ENCODE measurements around the gene TUBA3E.

The TUBA3E gene

DNA sequence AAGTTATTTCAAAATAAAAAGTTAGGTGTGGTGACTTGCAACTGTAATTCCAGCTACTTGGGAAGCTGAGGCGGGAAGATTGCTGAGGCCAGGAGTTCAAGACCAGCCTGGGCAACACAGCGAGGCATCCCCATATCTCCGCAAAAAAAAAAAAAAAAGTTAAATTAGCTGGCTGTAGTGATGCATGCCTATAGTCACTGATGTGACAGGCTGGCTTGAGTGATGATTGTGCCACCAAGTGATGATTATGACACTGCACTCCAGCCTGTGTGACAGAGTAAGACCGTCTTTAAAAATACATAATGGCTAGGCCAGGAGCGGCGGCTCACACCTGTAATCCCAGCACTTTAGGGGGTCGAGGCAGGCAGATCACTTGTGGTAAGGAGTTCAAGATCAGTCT is 28.3 kb downstream of the TUBA3E start:
- TF ChIP-seq EGR1 (IDR thresholded peaks at IDR 0.05) (no peak), EP300 (IDR thresholded peaks at IDR 0.05; ENCODE audit: borderline replicate concordance) (no peak), TEAD4 (IDR thresholded peaks at IDR 0.05) (no peak), YY1 (IDR thresholded peaks at IDR 0.05; ENCODE audit: low read depth) (no peak), TAF1 (IDR thresholded peaks at IDR 0.05; ENCODE audit: low read depth) (no peak), TCF12 (IDR thresholded peaks at IDR 0.05; ENCODE audit: low read depth) (no peak), NFIC (IDR thresholded peaks at IDR 0.05) (no peak), CEBPB (IDR thresholded peaks at IDR 0.05) (no peak), CREB1 (IDR thresholded peaks at IDR 0.05; ENCODE audit: low read depth) (no peak), RAD21 (IDR thresholded peaks at IDR 0.05; ENCODE audit: low read depth) (no peak), FOXM1 (IDR thresholded peaks at IDR 0.05; ENCODE audit: borderline replicate concordance, low read depth) (no peak), ZBTB7A (IDR thresholded peaks at IDR 0.05; ENCODE audit: low read depth) (no peak)
- TF ChIP-seq, protein P1, sequence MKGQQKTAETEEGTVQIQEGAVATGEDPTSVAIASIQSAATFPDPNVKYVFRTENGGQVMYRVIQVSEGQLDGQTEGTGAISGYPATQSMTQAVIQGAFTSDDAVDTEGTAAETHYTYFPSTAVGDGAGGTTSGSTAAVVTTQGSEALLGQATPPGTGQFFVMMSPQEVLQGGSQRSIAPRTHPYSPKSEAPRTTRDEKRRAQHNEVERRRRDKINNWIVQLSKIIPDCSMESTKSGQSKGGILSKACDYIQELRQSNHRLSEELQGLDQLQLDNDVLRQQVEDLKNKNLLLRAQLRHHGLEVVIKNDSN (IDR thresholded peaks at IDR 0.05) = no peak
- TF ChIP-seq, protein P2, sequence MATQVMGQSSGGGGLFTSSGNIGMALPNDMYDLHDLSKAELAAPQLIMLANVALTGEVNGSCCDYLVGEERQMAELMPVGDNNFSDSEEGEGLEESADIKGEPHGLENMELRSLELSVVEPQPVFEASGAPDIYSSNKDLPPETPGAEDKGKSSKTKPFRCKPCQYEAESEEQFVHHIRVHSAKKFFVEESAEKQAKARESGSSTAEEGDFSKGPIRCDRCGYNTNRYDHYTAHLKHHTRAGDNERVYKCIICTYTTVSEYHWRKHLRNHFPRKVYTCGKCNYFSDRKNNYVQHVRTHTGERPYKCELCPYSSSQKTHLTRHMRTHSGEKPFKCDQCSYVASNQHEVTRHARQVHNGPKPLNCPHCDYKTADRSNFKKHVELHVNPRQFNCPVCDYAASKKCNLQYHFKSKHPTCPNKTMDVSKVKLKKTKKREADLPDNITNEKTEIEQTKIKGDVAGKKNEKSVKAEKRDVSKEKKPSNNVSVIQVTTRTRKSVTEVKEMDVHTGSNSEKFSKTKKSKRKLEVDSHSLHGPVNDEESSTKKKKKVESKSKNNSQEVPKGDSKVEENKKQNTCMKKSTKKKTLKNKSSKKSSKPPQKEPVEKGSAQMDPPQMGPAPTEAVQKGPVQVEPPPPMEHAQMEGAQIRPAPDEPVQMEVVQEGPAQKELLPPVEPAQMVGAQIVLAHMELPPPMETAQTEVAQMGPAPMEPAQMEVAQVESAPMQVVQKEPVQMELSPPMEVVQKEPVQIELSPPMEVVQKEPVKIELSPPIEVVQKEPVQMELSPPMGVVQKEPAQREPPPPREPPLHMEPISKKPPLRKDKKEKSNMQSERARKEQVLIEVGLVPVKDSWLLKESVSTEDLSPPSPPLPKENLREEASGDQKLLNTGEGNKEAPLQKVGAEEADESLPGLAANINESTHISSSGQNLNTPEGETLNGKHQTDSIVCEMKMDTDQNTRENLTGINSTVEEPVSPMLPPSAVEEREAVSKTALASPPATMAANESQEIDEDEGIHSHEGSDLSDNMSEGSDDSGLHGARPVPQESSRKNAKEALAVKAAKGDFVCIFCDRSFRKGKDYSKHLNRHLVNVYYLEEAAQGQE (IDR thresholded peaks at IDR 0.05; ENCODE audit: low read depth) = no peak
- TF ChIP-seq, protein P3, sequence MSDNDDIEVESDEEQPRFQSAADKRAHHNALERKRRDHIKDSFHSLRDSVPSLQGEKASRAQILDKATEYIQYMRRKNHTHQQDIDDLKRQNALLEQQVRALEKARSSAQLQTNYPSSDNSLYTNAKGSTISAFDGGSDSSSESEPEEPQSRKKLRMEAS (IDR thresholded peaks at IDR 0.05) = no peak

DNA sequence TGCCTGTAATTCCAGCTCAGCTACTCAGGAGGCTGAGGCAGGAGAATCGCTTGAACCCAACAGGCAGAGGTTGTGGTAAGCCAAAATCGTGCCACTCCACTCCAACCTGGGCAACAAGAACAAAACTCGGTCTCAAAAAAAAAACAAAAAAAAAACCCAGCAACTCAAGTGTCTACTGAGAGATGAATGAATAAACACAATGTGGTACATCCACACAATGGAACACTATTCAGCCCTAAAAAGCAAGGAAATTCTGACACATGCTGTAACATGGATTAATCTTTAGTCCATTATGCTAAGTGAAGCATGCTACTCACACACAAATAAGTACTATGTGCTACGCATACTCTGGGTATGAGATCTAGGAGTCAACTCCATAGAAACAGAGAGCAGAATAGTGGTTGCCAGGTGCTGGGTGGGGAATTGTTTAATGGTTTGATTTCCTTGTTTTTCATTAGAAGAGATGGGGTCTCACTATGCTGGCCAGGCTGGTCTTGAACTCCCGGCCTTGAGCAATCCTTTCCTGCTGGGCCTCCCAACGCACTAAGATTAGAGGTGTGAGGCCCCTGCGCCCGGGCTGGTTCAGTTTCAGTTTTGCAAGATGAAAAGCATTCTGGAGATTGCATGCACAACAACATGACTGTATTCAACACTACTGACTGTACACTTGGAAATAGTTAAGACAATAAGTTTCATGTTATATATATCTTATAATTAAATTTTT is 32.8 kb downstream of the TUBA3E start:
- TF ChIP-seq, protein P1 (IDR thresholded peaks at IDR 0.05) = no peak
- TF ChIP-seq NFIC (IDR thresholded peaks at IDR 0.05) = no peak
- no peak for TF ChIP-seq TCF12 (IDR thresholded peaks at IDR 0.05; ENCODE audit: low read depth)
- TF ChIP-seq TAF1 (IDR thresholded peaks at IDR 0.05; ENCODE audit: low read depth) = no peak
- no peak for TF ChIP-seq CEBPB (IDR thresholded peaks at IDR 0.05)
- no peak for TF ChIP-seq TEAD4 (IDR thresholded peaks at IDR 0.05)
- TF ChIP-seq FOXM1 (IDR thresholded peaks at IDR 0.05; ENCODE audit: borderline replicate concordance, low read depth) = no peak
- no peak for TF ChIP-seq RAD21 (IDR thresholded peaks at IDR 0.05; ENCODE audit: low read depth)
- TF ChIP-seq EP300 (IDR thresholded peaks at IDR 0.05; ENCODE audit: borderline replicate concordance) = no peak
- no peak for TF ChIP-seq EGR1 (IDR thresholded peaks at IDR 0.05)
- no peak for TF ChIP-seq ZBTB7A (IDR thresholded peaks at IDR 0.05; ENCODE audit: low read depth)
- no peak for TF ChIP-seq YY1 (IDR thresholded peaks at IDR 0.05; ENCODE audit: low read depth)
- TF ChIP-seq CREB1 (IDR thresholded peaks at IDR 0.05; ENCODE audit: low read depth) = no peak
- TF ChIP-seq, protein P3 (IDR thresholded peaks at IDR 0.05) = no peak

DNA sequence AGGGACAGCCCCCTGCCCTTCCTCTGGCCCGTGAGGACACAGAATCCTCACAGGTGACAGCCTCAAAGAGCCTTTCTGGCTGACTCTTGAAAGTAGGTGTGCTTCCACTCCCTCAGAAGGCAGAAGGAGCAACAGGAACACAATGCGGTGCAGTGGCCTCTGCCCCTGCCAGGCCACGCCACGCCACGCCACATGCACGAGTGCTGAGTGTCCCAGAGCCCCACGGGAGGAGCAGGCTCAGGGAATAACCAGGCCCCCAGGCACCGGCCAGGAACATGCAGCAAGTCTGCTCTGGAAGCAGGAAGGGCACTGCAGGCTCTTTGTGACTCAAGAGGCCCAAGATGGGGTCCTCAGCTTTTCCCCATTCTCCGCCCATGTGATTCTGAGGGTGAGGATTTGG is 35.3 kb downstream of the TUBA3E start:
- TF ChIP-seq TAF1 (IDR thresholded peaks at IDR 0.05; ENCODE audit: low read depth) (no peak), TCF12 (IDR thresholded peaks at IDR 0.05; ENCODE audit: low read depth) (no peak), ZBTB7A (IDR thresholded peaks at IDR 0.05; ENCODE audit: low read depth) (no peak), FOXM1 (IDR thresholded peaks at IDR 0.05; ENCODE audit: borderline replicate concordance, low read depth) (no peak), CEBPB (IDR thresholded peaks at IDR 0.05) (no peak), EP300 (IDR thresholded peaks at IDR 0.05; ENCODE audit: borderline replicate concordance) (no peak), YY1 (IDR thresholded peaks at IDR 0.05; ENCODE audit: low read depth) (no peak), EGR1 (IDR thresholded peaks at IDR 0.05) (no peak), RAD21 (IDR thresholded peaks at IDR 0.05; ENCODE audit: low read depth) (no peak), CREB1 (IDR thresholded peaks at IDR 0.05; ENCODE audit: low read depth) (no peak), NFIC (IDR thresholded peaks at IDR 0.05) (no peak), TEAD4 (IDR thresholded peaks at IDR 0.05) (no peak)
- TF ChIP-seq, protein P1 (IDR thresholded peaks at IDR 0.05) = no peak
- TF ChIP-seq, protein P3 (IDR thresholded peaks at IDR 0.05) = no peak
- TF ChIP-seq, protein P2 (IDR thresholded peaks at IDR 0.05; ENCODE audit: low read depth) = no peak

DNA sequence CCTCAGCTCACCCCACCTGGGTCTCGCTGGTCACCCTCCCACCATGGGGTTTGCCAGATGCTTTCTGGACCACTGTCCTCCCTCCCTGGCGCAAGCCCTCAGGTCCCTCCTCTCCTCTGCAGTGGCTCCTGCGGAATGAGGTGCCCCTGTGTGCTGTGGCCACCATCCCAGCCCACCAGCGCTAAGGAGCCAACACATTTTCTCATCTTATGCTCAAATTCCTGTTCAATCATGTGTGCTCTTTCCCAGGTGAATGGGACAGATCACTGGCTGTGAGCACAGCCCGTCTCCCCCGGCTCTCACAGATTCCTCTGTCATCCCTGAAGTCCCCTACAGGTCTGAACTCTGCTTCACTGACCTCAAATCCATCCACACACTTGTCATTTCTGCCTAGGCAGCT is 38.1 kb downstream of the TUBA3E start:
- TF ChIP-seq RAD21 (IDR thresholded peaks at IDR 0.05; ENCODE audit: low read depth) = no peak

DNA sequence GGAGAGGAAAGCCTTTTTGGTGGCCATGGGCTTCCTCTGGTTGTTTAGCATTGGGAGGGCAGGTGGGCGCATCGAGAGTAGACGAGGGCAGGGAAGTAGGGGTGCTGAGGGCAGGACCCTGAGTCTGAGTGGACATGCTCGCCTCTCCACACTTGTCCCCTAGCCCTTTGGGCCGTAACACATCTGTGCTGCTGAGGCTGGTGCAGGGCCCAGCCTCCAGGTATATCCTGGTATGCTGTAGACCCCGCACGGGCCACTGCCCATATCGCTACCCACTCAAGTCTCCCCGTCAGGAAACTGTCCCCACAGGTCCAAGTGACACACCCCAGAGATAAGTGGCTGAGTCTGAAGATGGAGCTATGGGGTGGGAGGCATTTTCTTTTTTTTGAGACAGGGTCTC is 39.6 kb downstream of the TUBA3E start:
- TF ChIP-seq EP300 (IDR thresholded peaks at IDR 0.05; ENCODE audit: borderline replicate concordance) = no peak
- TF ChIP-seq, protein P1 (IDR thresholded peaks at IDR 0.05) = no peak
- TF ChIP-seq ZBTB7A (IDR thresholded peaks at IDR 0.05; ENCODE audit: low read depth) = no peak
- no peak for TF ChIP-seq TEAD4 (IDR thresholded peaks at IDR 0.05)
- no peak for TF ChIP-seq TAF1 (IDR thresholded peaks at IDR 0.05; ENCODE audit: low read depth)
- no peak for TF ChIP-seq RAD21 (IDR thresholded peaks at IDR 0.05; ENCODE audit: low read depth)
- TF ChIP-seq, protein P2 (IDR thresholded peaks at IDR 0.05; ENCODE audit: low read depth) = no peak
- no peak for TF ChIP-seq NFIC (IDR thresholded peaks at IDR 0.05)
- no peak for TF ChIP-seq CREB1 (IDR thresholded peaks at IDR 0.05; ENCODE audit: low read depth)
- no peak for TF ChIP-seq CEBPB (IDR thresholded peaks at IDR 0.05)
- TF ChIP-seq YY1 (IDR thresholded peaks at IDR 0.05; ENCODE audit: low read depth) = no peak
- no peak for TF ChIP-seq TCF12 (IDR thresholded peaks at IDR 0.05; ENCODE audit: low read depth)
- TF ChIP-seq FOXM1 (IDR thresholded peaks at IDR 0.05; ENCODE audit: borderline replicate concordance, low read depth) = no peak
- TF ChIP-seq, protein P3 (IDR thresholded peaks at IDR 0.05) = no peak
- no peak for TF ChIP-seq EGR1 (IDR thresholded peaks at IDR 0.05)

Measured in Ishikawa (cell line).